SK-N-SH (cell line): ENCODE results near the gene EIF3K. TPM values are rescaled to one million over a fixed set of nuclear protein-coding genes. Genes with fewer than 3 reads are reported as not detected.
"Not testable (repeated sequence)": the region's sequence is repeated elsewhere in the genome, so short reads cannot be mapped to it uniquely, and the experiment has no call there.

Experiments
- CTCF ChIA-PET: fragments of 300-600, 350-600 bp; formaldehyde crosslinking; extraction: SDS; loops from one replicate; lab custom pipeline; 2021; lab: Yijun Ruan, JAX
- POLR2A ChIA-PET: fragments of 350-600 bp; sonication (Branson Sonifier 250); formaldehyde crosslinking; extraction: SDS; loops from one replicate; lab custom pipeline; 2020; ENCODE audit warnings: antibody characterized with exemption, inconsistent platforms; lab: Yijun Ruan, JAX
- DNase-seq: peaks from one replicate; pipeline ENCODE4 v3.0.0; 2012
- H2AFZ ChIP-seq: fragments of 200-600 bp; sonication (generic); 2 replicates; pipeline ENCODE4 v1.8.1; 2016; ENCODE audit warnings: antibody characterized with exemption, mild to moderate bottlenecking, low read depth
- H3F3A ChIP-seq: fragments of 200-600 bp; sonication (generic); replicated peaks from 2 replicates; pipeline ENCODE3; 2016; ENCODE audit warnings: antibody characterized with exemption, mild to moderate bottlenecking; ENCODE audit not compliant: insufficient read depth
- H3K27ac ChIP-seq, 2 experiments: fragments of 200-500 bp in 1 of 2; fragments of 200-600 bp in 1 of 2; sonication (Bioruptor generic) in 1 of 2; sonication (generic), shearing (Covaris generic) in 1 of 2; 2 replicates each; pipeline versions ENCODE4 v1.5.1 to v1.6.1; 2014 to 2016; ENCODE audit warnings: low read depth in 2 of 2, inconsistent platforms in 1 of 2, low read length in 1 of 2, mild to moderate bottlenecking in 1 of 2, mixed read lengths in 1 of 2
- H3K27me3 ChIP-seq: fragments of 200-600 bp; sonication (generic), shearing (Covaris generic); 2 replicates; pipeline ENCODE4 v1.6.1; 2016; ENCODE audit warnings: mixed run types; ENCODE audit not compliant: insufficient read depth
- H3K36me3 ChIP-seq, 2 experiments: fragments of 200-500 bp in 1 of 2; fragments of 200-600 bp in 1 of 2; sonication (Bioruptor generic) in 1 of 2; sonication (generic) in 1 of 2; replicated peaks in 1 of 2; 2 replicates each; pipeline versions ENCODE3 to v1.5.1; 2014 to 2016; ENCODE audit warnings: low read length in 1 of 2, mild to moderate bottlenecking in 1 of 2; ENCODE audit not compliant: insufficient read depth in 2 of 2, control insufficient read depth in 1 of 2
- H3K4me1 ChIP-seq, 2 experiments: fragments of 200-500 bp in 1 of 2; fragments of 200-600 bp in 1 of 2; sonication (Bioruptor generic) in 1 of 2; sonication (generic), shearing (Covaris generic) in 1 of 2; 2 replicates each; pipeline versions ENCODE4 v1.5.1 to v1.6.1; 2014 to 2016; ENCODE audit warnings: low read depth in 1 of 2, low read length in 1 of 2, mixed run types in 1 of 2; ENCODE audit not compliant: insufficient read depth in 2 of 2, control insufficient read depth in 1 of 2
- H3K4me2 ChIP-seq: fragments of 200-600 bp; sonication (generic), shearing (Covaris generic); 2 replicates; pipeline ENCODE4 v1.6.1; 2017; ENCODE audit warnings: mixed run types
- H3K4me3 ChIP-seq, 2 experiments: fragments of 200-500 bp in 1 of 2; fragments of 200-600 bp in 1 of 2; sonication (Bioruptor generic) in 1 of 2; sonication (generic), shearing (Covaris generic) in 1 of 2; 2 replicates each; pipeline versions ENCODE4 v1.5.1 to v1.8.1; 2014 to 2016; ENCODE audit warnings: low read depth in 2 of 2, inconsistent platforms in 1 of 2, low read length in 1 of 2, mild to moderate bottlenecking in 1 of 2, mixed read lengths in 1 of 2, moderate library complexity in 1 of 2
- H3K79me2 ChIP-seq: fragments of 200-600 bp; sonication (generic); 2 replicates; pipeline ENCODE4 v1.8.1; 2017; ENCODE audit warnings: mild to moderate bottlenecking; ENCODE audit not compliant: insufficient read depth
- H3K9ac ChIP-seq: fragments of 200-600 bp; sonication (generic); 2 replicates; pipeline ENCODE4 v1.6.1; 2017; ENCODE audit warnings: mixed run types
- H3K9me2 ChIP-seq: fragments of 200-600 bp; sonication (generic); 2 replicates; pipeline ENCODE4 v1.6.1; 2017; ENCODE audit warnings: mixed run types
- H3K9me3 ChIP-seq: fragments of 200-600 bp; sonication (generic); 2 replicates; pipeline ENCODE4 v1.6.1; 2017; ENCODE audit warnings: mixed run types, mild to moderate bottlenecking, moderate library complexity
- H4K20me1 ChIP-seq: fragments of 200-600 bp; sonication (generic); 2 replicates; pipeline ENCODE4 v1.6.1; 2017; ENCODE audit warnings: mild to moderate bottlenecking, mixed run types; ENCODE audit not compliant: insufficient read depth
- CHD2 ChIP-seq: fragments of 150-350 bp; IDR thresholded peaks from 2 replicates; pipeline ENCODE4 v1.6.1; 2018; ENCODE audit warnings: low read length; ENCODE audit not compliant: partially characterized antibody
- IRF3 ChIP-seq: fragments of 150-350 bp; IDR thresholded peaks from 2 replicates; pipeline ENCODE4 v1.6.1; 2016; ENCODE audit warnings: mild to moderate bottlenecking, low read depth, low read length
- MAX ChIP-seq: IDR thresholded peaks from 2 replicates; pipeline ENCODE4 v1.4.0; 2012; ENCODE audit warnings: low read depth
- RXRA ChIP-seq: IDR thresholded peaks from 2 replicates; pipeline ENCODE4 v1.4.0; 2012; ENCODE audit warnings: low read depth, mild to moderate bottlenecking, borderline replicate concordance
- USF2 ChIP-seq: fragments of 150-350 bp; IDR thresholded peaks from 2 replicates; pipeline ENCODE4 v1.6.1; 2017; ENCODE audit warnings: antibody characterized with exemption, low read length, low read depth, borderline replicate concordance
- WGBS: methylation state at CpG from one replicate; pipeline ENCODE4 v1.1.6; 2017; ENCODE audit warnings: low lambda C conversion rate; 5-methylcytosine and 5-hydroxymethylcytosine counted together
- polyA plus RNA-seq, 3 experiments: library from polyadenylated mRNA; depleted of rRNA; stranded (reverse); fragments of >200 nt; gene quantifications; 2 replicates each; pipeline ENCODE4 v1.2.3, GENCODE V29; 2012

The EIF3K gene
- polyA plus RNA-seq, 1 of the 3 experiments (the other 2 are of a cell fraction) = 484 TPM

GRCh38 chr19:38629568-38629967 lies 10.6 kb downstream of the EIF3K start (continued):
- no peak for TF ChIP-seq USF2
- TF ChIP-seq IRF3 = no peak
- TF ChIP-seq RXRA = no peak
- TF ChIP-seq CHD2 = no peak
- TF ChIP-seq MAX = no peak

- H3K4me2 ChIP-seq, POLR2A ChIA-PET, H3K4me3 ChIP-seq, DNase-seq, H3K9ac ChIP-seq, H2AFZ ChIP-seq, H3K9me2 ChIP-seq, H3K27ac ChIP-seq, H3K79me2 ChIP-seq, H4K20me1 ChIP-seq, CTCF ChIA-PET, H3K27me3 ChIP-seq, H3K9me3 ChIP-seq, H3K4me1 ChIP-seq, H3F3A ChIP-seq: not testable (repeated sequence)
- peaks cover 22 to 47% of the 10 kb centered on the region in 2 experiments for H3K36me3 ChIP-seq
- WGBS = 68% methylated on average over 10 of the region's 11 CpGs
Measured at GRCh38 chr19:38631301-38631700, 12.3 kb downstream of the EIF3K start.

GRCh38 chr19:38631811-38632475 lies 13.0 kb downstream of the EIF3K start:
- H3F3A ChIP-seq, H3K4me3 ChIP-seq, H3K79me2 ChIP-seq, H3K27me3 ChIP-seq, H3K4me2 ChIP-seq, H3K9me3 ChIP-seq, POLR2A ChIA-PET, H3K27ac ChIP-seq, H4K20me1 ChIP-seq, H2AFZ ChIP-seq, CTCF ChIA-PET, DNase-seq, H3K9me2 ChIP-seq, H3K9ac ChIP-seq, H3K4me1 ChIP-seq: not testable (repeated sequence)
- 71% methylated on average over 7 of the region's 7 CpGs for WGBS
- H3K36me3 ChIP-seq = peaks cover 24 to 47% of the 10 kb centered on the region in 2 experiments
